Smooth muscle cell (in vitro differentiated cells): ENCODE results near the gene PRPF18. TPM values are rescaled to one million over a fixed set of nuclear protein-coding genes. Genes with fewer than 3 reads are reported as not detected.

Experiments used
- DNase-seq: peaks from one replicate; lab custom pipeline; 2025; ENCODE audit not compliant: unreplicated experiment; lab: John Stamatoyannopoulos, UW
- H2AFZ ChIP-seq: fragments of 200-600 bp; sonication (generic); 2 replicates; pipeline ENCODE4 v1.6.0; 2016; ENCODE audit warnings: antibody characterized with exemption, low read depth, mild to moderate bottlenecking
- H3F3A ChIP-seq: fragments of 200-600 bp; sonication (generic); 2 replicates; pipeline ENCODE4 v1.6.0; 2017; ENCODE audit warnings: antibody characterized with exemption, low read depth
- H3K27ac ChIP-seq: fragments of 200-600 bp; sonication (generic); 2 replicates; pipeline ENCODE4 v1.5.1; 2016; ENCODE audit warnings: low read depth, mild to moderate bottlenecking
- H3K27me3 ChIP-seq: fragments of 200-600 bp; sonication (generic); 2 replicates; pipeline ENCODE4 v1.6.1; 2016; ENCODE audit warnings: low read depth, mild to moderate bottlenecking
- H3K36me3 ChIP-seq: fragments of 200-600 bp; sonication (generic); 2 replicates; pipeline ENCODE4 v1.5.1; 2016; ENCODE audit warnings: low read depth
- H3K4me1 ChIP-seq: fragments of 200-600 bp; sonication (generic); 2 replicates; pipeline ENCODE4 v1.5.1; 2016; ENCODE audit warnings: low read depth
- H3K4me2 ChIP-seq: fragments of 200-600 bp; sonication (generic); 2 replicates; pipeline ENCODE4 v1.6.0; 2016; ENCODE audit warnings: mild to moderate bottlenecking
- H3K4me3 ChIP-seq: fragments of 200-600 bp; sonication (generic); 2 replicates; pipeline ENCODE4 v1.5.1; 2016; ENCODE audit warnings: mild to moderate bottlenecking
- H3K79me2 ChIP-seq: fragments of 200-600 bp; sonication (generic); 2 replicates; pipeline ENCODE4 v1.6.0; 2016; ENCODE audit warnings: low read depth, mild to moderate bottlenecking
- H3K9ac ChIP-seq: fragments of 200-600 bp; sonication (generic); 2 replicates; pipeline ENCODE4 v1.6.0; 2016; ENCODE audit warnings: low read depth
- H3K9me3 ChIP-seq: fragments of 200-600 bp; sonication (generic); replicated peaks from 2 replicates; pipeline ENCODE4 v1.5.1; 2016; ENCODE audit warnings: low read depth
- H4K20me1 ChIP-seq: fragments of 200-600 bp; sonication (generic); 2 replicates; pipeline ENCODE4 v1.6.0; 2016; ENCODE audit warnings: low read depth
- WGBS: methylation state at CpG from one replicate; pipeline ENCODE4 v1.1.7; 2016; ENCODE audit warnings: low lambda C conversion rate; 5-methylcytosine and 5-hydroxymethylcytosine counted together
- polyA plus RNA-seq: library from polyadenylated mRNA; unstranded; fragments of >200 nt; fragmentation: Nextera tagmentation; extraction: Ambion mirVana; gene quantifications from 2 replicates; pipeline ENCODE4 v1.2.1, GENCODE V29; 2016
- total RNA-seq: library from RNA; depleted of rRNA; stranded (reverse); fragments of >200 nt; gene quantifications from 2 replicates; pipeline ENCODE4 v1.2.3, GENCODE V29; 2014
- TF ChIP-seq, protein P1 (sequence below): fragments of 200-600 bp; sonication (generic); IDR thresholded peaks from 2 replicates; pipeline ENCODE4 v1.5.1; 2017; ENCODE audit warnings: borderline replicate concordance, mild to moderate bottlenecking, antibody characterized with exemption; ENCODE audit not compliant: insufficient read depth, poor library complexity, severe bottlenecking

The PRPF18 gene
- total and polyA plus RNA-seq, 2 experiments from 2014 or later: 22.4 to 36.9 TPM

GRCh38 chr10:13651969-13652720, 65.4 kb downstream of the PRPF18 start:
- TF ChIP-seq, protein P1, sequence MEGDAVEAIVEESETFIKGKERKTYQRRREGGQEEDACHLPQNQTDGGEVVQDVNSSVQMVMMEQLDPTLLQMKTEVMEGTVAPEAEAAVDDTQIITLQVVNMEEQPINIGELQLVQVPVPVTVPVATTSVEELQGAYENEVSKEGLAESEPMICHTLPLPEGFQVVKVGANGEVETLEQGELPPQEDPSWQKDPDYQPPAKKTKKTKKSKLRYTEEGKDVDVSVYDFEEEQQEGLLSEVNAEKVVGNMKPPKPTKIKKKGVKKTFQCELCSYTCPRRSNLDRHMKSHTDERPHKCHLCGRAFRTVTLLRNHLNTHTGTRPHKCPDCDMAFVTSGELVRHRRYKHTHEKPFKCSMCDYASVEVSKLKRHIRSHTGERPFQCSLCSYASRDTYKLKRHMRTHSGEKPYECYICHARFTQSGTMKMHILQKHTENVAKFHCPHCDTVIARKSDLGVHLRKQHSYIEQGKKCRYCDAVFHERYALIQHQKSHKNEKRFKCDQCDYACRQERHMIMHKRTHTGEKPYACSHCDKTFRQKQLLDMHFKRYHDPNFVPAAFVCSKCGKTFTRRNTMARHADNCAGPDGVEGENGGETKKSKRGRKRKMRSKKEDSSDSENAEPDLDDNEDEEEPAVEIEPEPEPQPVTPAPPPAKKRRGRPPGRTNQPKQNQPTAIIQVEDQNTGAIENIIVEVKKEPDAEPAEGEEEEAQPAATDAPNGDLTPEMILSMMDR: no peak
- no peaks in the 10 kb centered on the region for H3K79me2 ChIP-seq
- H3K4me3 ChIP-seq: no peak overlapping the region
- H3K9ac ChIP-seq: no peak overlapping the region
- no peaks in the 10 kb centered on the region for H3K9me3 ChIP-seq
- DNase-seq: no peak
- peaks cover 3% of the 10 kb centered on the region for H4K20me1 ChIP-seq
- H3F3A ChIP-seq: no peaks in the 10 kb centered on the region
- H3K4me2 ChIP-seq: no peak overlapping the region
- no peak overlapping the region for H2AFZ ChIP-seq
- H3K27me3 ChIP-seq: no peaks in the 10 kb centered on the region
- H3K36me3 ChIP-seq: no peaks in the 10 kb centered on the region
- 97% methylated on average over 5 of the region's 5 CpGs for WGBS
- no peak overlapping the region for H3K27ac ChIP-seq
- H3K4me1 ChIP-seq: no peaks in the 10 kb centered on the region

DNA sequence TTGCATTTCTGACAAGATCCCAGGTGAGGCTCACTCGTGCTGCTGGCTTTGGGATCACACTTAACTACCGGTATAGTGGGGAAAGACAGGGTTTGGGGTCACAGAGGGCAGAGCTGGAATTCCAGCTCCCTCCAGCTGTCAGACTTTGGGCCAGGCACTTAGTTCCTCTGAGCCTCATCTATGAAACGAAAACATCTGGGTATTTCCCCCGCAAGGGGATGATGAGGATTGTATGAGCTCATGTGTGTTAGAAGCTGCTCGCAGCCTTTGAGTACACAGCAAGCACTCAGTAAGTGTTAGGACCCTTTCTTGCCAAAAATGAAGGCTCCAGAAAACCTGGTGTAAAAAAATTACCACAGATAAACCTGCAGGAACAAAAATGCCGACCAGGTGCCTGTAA, 66.1 kb downstream of the PRPF18 start:
- WGBS: 88% methylated on average over 6 of the region's 6 CpGs
- Histone ChIP-seq H2AFZ (no peak overlapping the region), H3F3A (no peaks in the 10 kb centered on the region), H3K27me3 (no peaks in the 10 kb centered on the region), H3K79me2 (no peaks in the 10 kb centered on the region), H3K4me3 (no peak overlapping the region), H3K9ac (no peak overlapping the region), H3K27ac (no peak overlapping the region), H3K36me3 (no peaks in the 10 kb centered on the region), H3K9me3 (no peaks in the 10 kb centered on the region), H3K4me1 (no peaks in the 10 kb centered on the region), H3K4me2 (no peak overlapping the region), H4K20me1 (peaks cover 3% of the 10 kb centered on the region)
- no peak for DNase-seq
- TF ChIP-seq, protein P1: no peak

- no peak for DNase-seq
- 95% methylated on average over 8 of the region's 8 CpGs for WGBS
Measured at GRCh38 chr10:13654118-13654830, 67.5 kb downstream of the PRPF18 start.

More at GRCh38 chr10:13654118-13654830, 67.5 kb downstream of the PRPF18 start:
- Histone ChIP-seq H3K36me3 (no peaks in the 10 kb centered on the region), H3K4me1 (no peaks in the 10 kb centered on the region), H3K27ac (no peak overlapping the region), H3K9ac (no peak overlapping the region), H3K4me3 (no peak overlapping the region), H3K9me3 (no peaks in the 10 kb centered on the region), H3K27me3 (no peaks in the 10 kb centered on the region), H3K4me2 (no peak overlapping the region), H3K79me2 (no peaks in the 10 kb centered on the region), H3F3A (no peaks in the 10 kb centered on the region), H4K20me1 (peaks cover 3% of the 10 kb centered on the region), H2AFZ (no peak overlapping the region)
- TF ChIP-seq, protein P1: no peak
